ENCODE measurements around the gene SYNE2. TPM values are rescaled to one million over a fixed set of nuclear protein-coding genes. Genes with fewer than 3 reads are reported as not detected.

The SYNE2 gene
- total and polyA plus RNA-seq, 2 of the 8 experiments (the other 6 are each of a cell fraction or from before 2014, with no cell fraction given), result 32.6 to 46.1 TPM

DNA sequence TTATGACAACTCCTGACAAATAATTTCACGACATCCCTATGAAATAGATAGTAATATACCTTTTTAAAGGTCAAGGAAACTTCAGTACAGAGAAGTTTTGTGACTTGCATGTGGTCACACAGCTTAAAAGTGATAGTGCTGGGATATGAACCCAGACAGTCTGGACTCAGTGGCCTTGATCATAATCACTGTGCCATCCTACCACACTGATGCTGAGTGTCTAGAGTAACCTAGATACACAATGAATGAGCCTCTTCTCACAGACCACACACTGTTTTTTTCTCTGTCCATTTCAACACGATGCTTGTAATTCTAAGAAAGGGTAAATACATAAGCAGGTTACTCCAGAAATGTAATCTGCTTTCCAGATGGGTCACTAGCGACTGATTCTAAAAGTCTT, 88.2 kb downstream of the SYNE2 start (continued):
- TF ChIP-seq EGR1 (IDR thresholded peaks at IDR 0.05; ENCODE audit: borderline replicate concordance, low read depth, low read length) (no peak), SIX5 (IDR thresholded peaks at IDR 0.05; ENCODE audit: low read depth, low read length) (no peak)

All from H1 (cell line).